Choroid plexus epithelial cell (primary cell): ENCODE data around the gene MYOC.

Experiments used
- DNase-seq: peaks from one replicate; pipeline ENCODE4 v3.0.0-alpha.2; 2010; ENCODE audit warnings: low read depth
- H3K4me3 ChIP-seq: 2 replicates; pipeline ENCODE4 v1.5.1; 2011; ENCODE audit warnings: low read depth, mild to moderate bottlenecking, control low read depth, low read length, moderate library complexity
- CTCF ChIP-seq: conservative IDR thresholded peaks from 2 replicates; pipeline ENCODE4 v1.5.1; 2011; ENCODE audit warnings: low read depth, mild to moderate bottlenecking, control low read depth, inconsistent platforms, low read length, moderate library complexity

MYOC gene

GRCh38 chr1:171637928-171638576 is 14.4 kb downstream of the MYOC start:
- H3K4me3 ChIP-seq: no peak overlapping the region
- TF ChIP-seq CTCF: no peak
- DNase-seq: no peak

- DNase-seq: peak; percentile 9
- H3K4me3 ChIP-seq: no peak overlapping the region
- TF ChIP-seq CTCF: no peak
Measured at GRCh38 chr1:171636141-171636540, 16.3 kb downstream of the MYOC start.

- no peak for TF ChIP-seq CTCF
- no peak overlapping the region for H3K4me3 ChIP-seq
- DNase-seq: no peak
Measured at GRCh38 chr1:171635661-171636060, 16.8 kb downstream of the MYOC start.

- no peak overlapping the region for H3K4me3 ChIP-seq
Measured at GRCh38 chr1:171628225-171628624, 24.3 kb downstream of the MYOC start.

GRCh38 chr1:171627020-171627419 is 25.5 kb downstream of the MYOC start:
- no peak for TF ChIP-seq CTCF
- H3K4me3 ChIP-seq: no peak overlapping the region
- no peak for DNase-seq

More at GRCh38 chr1:171628225-171628624, 24.3 kb downstream of the MYOC start:
- no peak for DNase-seq
- TF ChIP-seq CTCF: no peak

- no peak for DNase-seq
- TF ChIP-seq CTCF: no peak
- H3K4me3 ChIP-seq: no peak overlapping the region
Measured at GRCh38 chr1:171625225-171625624, 27.3 kb downstream of the MYOC start.

GRCh38 chr1:171623651-171624331 is 28.7 kb downstream of the MYOC start:
- TF ChIP-seq CTCF: no peak
- no peak overlapping the region for H3K4me3 ChIP-seq
- no peak for DNase-seq
